NT2/D1 (cell line): ENCODE measurements around the gene LRRC2.

ENCODE experiments used
- DNase-seq: peaks from one replicate; pipeline ENCODE4 v3.0.0-alpha.2; 2011; ENCODE audit warnings: low read depth, low spot score
- H3K27me3 ChIP-seq: 2 replicates; pipeline ENCODE4 v1.6.0; 2011; ENCODE audit warnings: mild to moderate bottlenecking; ENCODE audit not compliant: insufficient read length, insufficient read depth
- H3K36me3 ChIP-seq: 2 replicates; pipeline ENCODE4 v1.6.1; 2011; ENCODE audit warnings: mild to moderate bottlenecking, low read length, mixed read lengths; ENCODE audit not compliant: insufficient read depth, insufficient read length
- H3K4me1 ChIP-seq: 2 replicates; pipeline ENCODE4 v1.5.1; 2011; ENCODE audit not compliant: insufficient read depth, insufficient read length
- H3K4me3 ChIP-seq: 2 replicates; pipeline ENCODE4 v1.5.1; 2011; ENCODE audit warnings: low read depth; ENCODE audit not compliant: insufficient read length
- H3K9ac ChIP-seq: 2 replicates; pipeline ENCODE4 v1.6.0; 2011; ENCODE audit warnings: low read depth; ENCODE audit not compliant: insufficient read length
- H3K9me3 ChIP-seq: 2 replicates; pipeline ENCODE4 v1.5.1; 2011; ENCODE audit warnings: mild to moderate bottlenecking, low read length; ENCODE audit not compliant: insufficient read depth
- SUZ12 ChIP-seq: IDR thresholded peaks from 2 replicates; pipeline ENCODE4 v1.6.1; 2011; ENCODE audit not compliant: insufficient read length, insufficient read depth; ENCODE audit errors: extremely low read depth
- YY1 ChIP-seq: IDR thresholded peaks from 2 replicates; pipeline ENCODE4 v1.6.1; 2011; ENCODE audit not compliant: insufficient read length, insufficient read depth
- ZNF274 ChIP-seq: IDR thresholded peaks from 2 replicates; pipeline ENCODE4 v1.6.1; 2011; ENCODE audit warnings: mild to moderate bottlenecking, low read depth, low read length

The LRRC2 gene

DNA sequence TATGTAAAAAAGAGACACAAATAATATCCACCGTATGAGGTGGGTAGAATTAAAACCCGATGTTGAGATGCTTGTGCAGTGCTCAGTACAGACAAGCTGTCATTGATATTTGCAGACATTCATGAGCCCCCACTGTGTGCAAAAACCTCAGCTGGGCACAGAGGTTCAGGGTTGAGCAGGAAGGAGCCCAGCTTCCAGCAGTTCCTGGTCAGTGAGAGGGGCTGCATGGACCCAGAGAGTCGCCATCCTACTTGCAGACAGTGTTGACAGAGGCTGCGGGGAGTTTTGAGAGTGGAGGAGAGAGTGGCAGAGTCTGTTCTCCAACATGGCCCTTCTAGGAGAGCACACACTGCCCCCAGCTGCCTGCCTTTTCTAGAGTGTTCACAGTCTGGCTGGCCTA, 95.3 kb downstream of the LRRC2 start:
- TF ChIP-seq SUZ12, result no peak
- no peak for TF ChIP-seq YY1
- no peak for TF ChIP-seq ZNF274
- H3K27me3 ChIP-seq, result peaks cover 4% of the 10 kb centered on the region
- no peak overlapping the region for H3K9ac ChIP-seq
- DNase-seq, result no peak
- H3K9me3 ChIP-seq, result no peaks in the 10 kb centered on the region
- H3K4me3 ChIP-seq, result no peak overlapping the region
- no peaks in the 10 kb centered on the region for H3K36me3 ChIP-seq
- H3K4me1 ChIP-seq, result peaks cover 5% of the 10 kb centered on the region

- TF ChIP-seq SUZ12, result no peak
- TF ChIP-seq YY1, result no peak
- TF ChIP-seq ZNF274, result no peak
- Histone ChIP-seq H3K4me3 (no peak overlapping the region), H3K36me3 (no peaks in the 10 kb centered on the region), H3K9ac (no peak overlapping the region), H3K4me1 (peaks cover 5% of the 10 kb centered on the region), H3K27me3 (peaks cover 4% of the 10 kb centered on the region), H3K9me3 (no peaks in the 10 kb centered on the region)
- no peak for DNase-seq
These were observed 96.3 kb downstream of the LRRC2 start for GRCh38 chr3:46469680-46470357.

DNA sequence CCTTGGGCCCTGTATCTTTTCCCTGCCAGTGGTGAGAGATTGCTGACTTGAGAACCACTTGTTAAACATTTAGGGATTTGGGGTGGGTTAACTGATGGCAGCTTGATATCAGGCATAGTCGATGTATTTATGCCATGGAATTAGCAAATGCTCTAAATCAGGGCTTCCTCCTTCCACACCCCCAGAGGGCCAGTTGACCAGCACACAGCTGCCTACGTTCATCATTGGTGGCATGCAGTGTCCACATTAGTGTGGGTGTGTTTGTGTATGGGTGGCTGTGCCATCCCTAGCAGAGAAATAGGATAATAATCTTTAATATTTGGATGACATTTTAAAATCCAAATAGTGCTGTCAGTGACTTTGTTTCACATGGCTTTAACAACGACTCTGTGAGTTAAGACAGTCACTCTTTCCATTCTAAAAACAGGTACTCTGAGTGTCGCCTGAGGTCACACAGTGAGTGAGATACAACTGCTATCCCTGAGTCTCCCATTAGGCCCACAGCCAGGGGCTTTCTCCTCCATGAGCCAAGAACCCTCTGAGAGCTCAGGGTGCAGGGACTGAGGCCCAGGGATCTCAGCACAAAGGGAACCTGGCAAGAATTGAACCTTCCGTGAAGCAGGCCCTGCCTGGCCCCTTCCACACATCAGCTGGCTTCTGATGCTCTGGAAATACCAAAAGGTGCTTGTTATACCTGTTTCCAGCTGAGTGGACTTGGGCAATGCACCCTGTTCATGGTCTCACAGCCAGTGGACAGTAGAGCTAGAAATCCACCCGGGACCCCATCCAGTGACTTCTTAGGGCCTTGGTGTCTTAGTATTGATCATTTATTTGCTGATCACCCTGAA, 97.1 kb downstream of the LRRC2 start:
- no peaks in the 10 kb centered on the region for H3K9me3 ChIP-seq
- peaks cover 4% of the 10 kb centered on the region for H3K27me3 ChIP-seq
- H3K4me1 ChIP-seq, result peaks cover 5% of the 10 kb centered on the region
- H3K36me3 ChIP-seq, result no peaks in the 10 kb centered on the region
- TF ChIP-seq SUZ12, result no peak
- no peak for TF ChIP-seq ZNF274
- no peak for TF ChIP-seq YY1
- H3K9ac ChIP-seq, result no peak overlapping the region
- no peak for DNase-seq
- no peak overlapping the region for H3K4me3 ChIP-seq

DNA sequence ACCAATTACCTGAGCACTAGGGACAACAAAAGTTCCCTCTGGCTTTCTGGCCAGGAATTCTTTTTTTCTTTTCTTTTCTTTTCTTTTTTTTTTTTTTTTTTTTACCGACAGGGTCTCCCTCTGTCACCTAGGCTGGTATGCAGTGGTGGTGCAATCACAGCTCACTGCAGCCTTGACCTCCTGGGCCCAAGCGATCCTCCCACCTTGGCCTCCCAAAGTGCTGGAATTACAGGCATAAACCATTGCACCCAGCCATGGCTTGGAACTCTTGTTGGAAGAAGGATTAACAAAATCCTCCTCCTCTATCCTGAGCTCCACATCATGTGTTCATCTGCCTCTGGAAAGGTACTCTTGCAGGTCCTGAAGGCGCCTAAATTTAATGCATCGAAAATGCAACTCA, 98.5 kb downstream of the LRRC2 start:
- Histone ChIP-seq H3K27me3 (peaks cover 4% of the 10 kb centered on the region), H3K9me3 (no peaks in the 10 kb centered on the region), H3K4me1 (peaks cover 5% of the 10 kb centered on the region), H3K9ac (no peak overlapping the region), H3K4me3 (no peak overlapping the region), H3K36me3 (no peaks in the 10 kb centered on the region)
- no peak for DNase-seq
- no peak for TF ChIP-seq SUZ12
- no peak for TF ChIP-seq YY1
- TF ChIP-seq ZNF274, result no peak

DNA sequence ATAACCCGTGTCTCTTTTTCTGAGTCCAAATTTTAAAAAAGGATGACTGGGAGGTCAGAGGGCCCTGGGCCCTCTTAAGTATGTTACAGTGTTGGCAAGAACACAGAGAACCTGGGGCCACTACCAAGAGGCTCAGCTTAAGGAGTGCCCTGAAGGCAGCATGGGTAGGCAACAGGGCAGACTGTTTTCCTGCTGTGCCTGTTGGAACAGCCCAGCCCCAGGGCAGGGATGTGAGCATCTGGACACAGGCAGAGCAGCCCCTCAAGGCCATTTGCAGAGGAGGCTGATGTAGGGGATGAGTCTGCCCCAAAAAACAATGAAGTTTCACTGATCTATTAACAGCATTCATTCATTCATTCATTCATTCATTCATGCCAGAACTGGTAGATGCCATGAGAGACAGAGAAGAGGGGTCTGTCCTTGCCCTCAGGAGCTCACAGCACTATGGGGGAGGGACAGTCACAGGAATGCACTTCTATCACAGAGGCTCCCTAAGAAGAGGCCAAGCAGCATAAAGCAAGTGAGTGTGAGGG, 99.2 kb downstream of the LRRC2 start:
- no peak overlapping the region for H3K9ac ChIP-seq
- no peaks in the 10 kb centered on the region for H3K27me3 ChIP-seq
- H3K36me3 ChIP-seq, result no peaks in the 10 kb centered on the region
- TF ChIP-seq YY1 (no peak), SUZ12 (no peak), ZNF274 (no peak)
- no peak for DNase-seq
- peaks cover 5% of the 10 kb centered on the region for H3K4me1 ChIP-seq
- no peaks in the 10 kb centered on the region for H3K9me3 ChIP-seq
- no peak overlapping the region for H3K4me3 ChIP-seq

DNA sequence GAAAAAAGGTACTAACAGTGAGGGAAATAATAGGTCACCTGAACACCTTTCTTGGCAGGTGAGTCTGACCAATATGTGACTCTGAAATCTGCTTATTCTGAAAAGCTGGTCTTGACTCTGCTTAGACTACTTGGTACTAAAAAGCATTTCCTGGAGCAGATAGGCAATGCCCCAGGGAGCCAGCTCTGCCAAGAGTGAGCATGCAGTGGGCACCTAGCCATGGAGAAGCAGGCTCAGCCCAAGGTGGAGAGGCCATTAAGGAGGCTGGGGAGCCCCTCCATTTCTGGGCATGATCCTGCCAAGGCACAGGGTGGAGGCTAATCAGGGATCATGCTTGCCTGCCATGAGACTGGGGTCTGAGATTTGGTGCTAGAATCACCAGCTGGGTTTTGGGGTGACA, 99.8 kb downstream of the LRRC2 start:
- H3K27me3 ChIP-seq, result no peaks in the 10 kb centered on the region
- H3K4me1 ChIP-seq, result peaks cover 5% of the 10 kb centered on the region
- no peak overlapping the region for H3K4me3 ChIP-seq
- 0 out of 2 replicates have a peak, but pooled peaks cover under 1% of the 10 kb centered on the region for H3K9me3 ChIP-seq
- H3K36me3 ChIP-seq, result no peaks in the 10 kb centered on the region
- DNase-seq, result no peak
- no peak overlapping the region for H3K9ac ChIP-seq
- no peak for TF ChIP-seq YY1
- TF ChIP-seq ZNF274, result no peak
- TF ChIP-seq SUZ12, result no peak
